ENCODE results near the gene MRAS.

Gene MRAS

GRCh38 chr3:138417559-138417982 lies 69.2 kb downstream of the MRAS start:
- no peaks in the 10 kb centered on the region for H4K20me1 ChIP-seq (ENCODE audit: insufficient read depth)
- H3K36me3 ChIP-seq (ENCODE audit: insufficient read depth): no peaks in the 10 kb centered on the region
- no peak overlapping the region for H3K4me3 ChIP-seq (IDR thresholded peaks at IDR 0.05; ENCODE audit: insufficient read depth, low read depth, low read length)
- TF ChIP-seq, protein P1, sequence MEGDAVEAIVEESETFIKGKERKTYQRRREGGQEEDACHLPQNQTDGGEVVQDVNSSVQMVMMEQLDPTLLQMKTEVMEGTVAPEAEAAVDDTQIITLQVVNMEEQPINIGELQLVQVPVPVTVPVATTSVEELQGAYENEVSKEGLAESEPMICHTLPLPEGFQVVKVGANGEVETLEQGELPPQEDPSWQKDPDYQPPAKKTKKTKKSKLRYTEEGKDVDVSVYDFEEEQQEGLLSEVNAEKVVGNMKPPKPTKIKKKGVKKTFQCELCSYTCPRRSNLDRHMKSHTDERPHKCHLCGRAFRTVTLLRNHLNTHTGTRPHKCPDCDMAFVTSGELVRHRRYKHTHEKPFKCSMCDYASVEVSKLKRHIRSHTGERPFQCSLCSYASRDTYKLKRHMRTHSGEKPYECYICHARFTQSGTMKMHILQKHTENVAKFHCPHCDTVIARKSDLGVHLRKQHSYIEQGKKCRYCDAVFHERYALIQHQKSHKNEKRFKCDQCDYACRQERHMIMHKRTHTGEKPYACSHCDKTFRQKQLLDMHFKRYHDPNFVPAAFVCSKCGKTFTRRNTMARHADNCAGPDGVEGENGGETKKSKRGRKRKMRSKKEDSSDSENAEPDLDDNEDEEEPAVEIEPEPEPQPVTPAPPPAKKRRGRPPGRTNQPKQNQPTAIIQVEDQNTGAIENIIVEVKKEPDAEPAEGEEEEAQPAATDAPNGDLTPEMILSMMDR (conservative IDR thresholded peaks at IDR 0.05; ENCODE audit: low read depth, low read length): peak; percentile 95
- no peaks in the 10 kb centered on the region for H3K27me3 ChIP-seq (ENCODE audit: insufficient read depth, low read depth)
- peaks cover 26% of the 10 kb centered on the region for H3K4me1 ChIP-seq (ENCODE audit: low read depth, poor library complexity, severe bottlenecking)
- H3K9ac ChIP-seq: no peak overlapping the region
- H3K27ac ChIP-seq: no peak overlapping the region
- peak overlapping the region; percentile 15; the same call in 1 of the 2 replicates for H2AFZ ChIP-seq (ENCODE audit: low read depth)
- H3K79me2 ChIP-seq (ENCODE audit: insufficient read depth, low read depth): no peaks in the 10 kb centered on the region
- H3K4me2 ChIP-seq: no peak overlapping the region

- H4K20me1 ChIP-seq (ENCODE audit: insufficient read depth): no peaks in the 10 kb centered on the region
- H3K27ac ChIP-seq: no peak overlapping the region
- H2AFZ ChIP-seq (ENCODE audit: low read depth): no peak overlapping the region
- no peaks in the 10 kb centered on the region for H3K79me2 ChIP-seq (ENCODE audit: insufficient read depth, low read depth)
- H3K27me3 ChIP-seq (ENCODE audit: insufficient read depth, low read depth): no peaks in the 10 kb centered on the region
- H3K4me3 ChIP-seq (IDR thresholded peaks at IDR 0.05; ENCODE audit: insufficient read depth, low read depth, low read length): no peak overlapping the region
- no peaks in the 10 kb centered on the region for H3K36me3 ChIP-seq (ENCODE audit: insufficient read depth)
- TF ChIP-seq, protein P1 (conservative IDR thresholded peaks at IDR 0.05; ENCODE audit: low read depth, low read length): no peak
- no peak overlapping the region for H3K9ac ChIP-seq
- H3K4me1 ChIP-seq (ENCODE audit: low read depth, poor library complexity, severe bottlenecking): peaks cover 26% of the 10 kb centered on the region
- no peak overlapping the region for H3K4me2 ChIP-seq
Observed at GRCh38 chr3:138418601-138419206, 70.3 kb downstream of the MRAS start.

DNA sequence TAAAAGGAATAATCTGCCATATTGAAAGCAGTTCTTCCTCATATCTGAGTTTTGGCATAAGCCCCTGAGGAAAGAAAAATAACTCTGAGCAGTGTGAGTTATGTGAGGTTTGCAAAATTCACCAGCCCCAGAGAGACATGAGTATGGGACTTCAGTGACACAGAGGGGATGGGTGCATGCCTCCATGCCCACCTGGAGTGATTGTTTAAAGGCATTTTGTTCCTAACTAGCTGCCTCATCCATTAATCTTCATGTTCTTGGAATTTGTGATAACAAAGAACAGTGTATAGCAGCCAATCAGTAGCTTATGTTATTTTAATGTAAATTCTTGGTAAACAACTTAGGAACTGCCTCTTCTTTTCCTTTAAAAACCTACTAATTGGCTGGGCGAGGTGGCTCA lies 74.9 kb downstream of the MRAS start:
- H3K9ac ChIP-seq: no peak overlapping the region
- no peak overlapping the region for H3K27ac ChIP-seq
- H3K4me3 ChIP-seq (IDR thresholded peaks at IDR 0.05; ENCODE audit: insufficient read depth, low read depth, low read length): no peak overlapping the region
- H3K79me2 ChIP-seq (ENCODE audit: insufficient read depth, low read depth): no peaks in the 10 kb centered on the region
- TF ChIP-seq, protein P1 (conservative IDR thresholded peaks at IDR 0.05; ENCODE audit: low read depth, low read length): no peak
- H2AFZ ChIP-seq (ENCODE audit: low read depth): no peak overlapping the region
- no peak overlapping the region for H3K4me2 ChIP-seq
- no peaks in the 10 kb centered on the region for H3K27me3 ChIP-seq (ENCODE audit: insufficient read depth, low read depth)
- H3K36me3 ChIP-seq (ENCODE audit: insufficient read depth): no peaks in the 10 kb centered on the region
- H3K4me1 ChIP-seq (ENCODE audit: low read depth, poor library complexity, severe bottlenecking): no peaks in the 10 kb centered on the region
- H4K20me1 ChIP-seq (ENCODE audit: insufficient read depth): no peaks in the 10 kb centered on the region

DNA sequence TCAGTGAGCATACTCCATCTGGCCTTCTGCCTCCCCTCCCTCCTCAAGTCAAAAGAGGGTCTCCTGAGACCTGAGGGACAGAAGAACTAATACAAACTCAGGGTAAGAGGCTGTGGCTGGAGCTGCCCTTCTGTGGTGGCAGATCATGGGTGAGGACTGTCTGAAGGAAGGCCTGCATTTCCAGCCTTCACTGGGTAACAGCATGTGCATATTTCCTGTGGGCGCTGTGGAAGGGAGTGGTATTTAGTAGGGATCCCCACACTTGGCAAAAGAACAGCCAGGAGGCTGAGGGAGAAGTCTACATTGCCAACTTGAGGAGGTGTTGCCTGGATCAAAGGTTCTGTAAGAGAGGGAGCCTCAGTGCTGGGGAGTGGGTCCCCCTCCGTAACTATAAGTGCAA lies 75.9 kb downstream of the MRAS start:
- TF ChIP-seq, protein P1 (conservative IDR thresholded peaks at IDR 0.05; ENCODE audit: low read depth, low read length): no peak
- Histone ChIP-seq H4K20me1 (ENCODE audit: insufficient read depth) (no peaks in the 10 kb centered on the region), H3K36me3 (ENCODE audit: insufficient read depth) (no peaks in the 10 kb centered on the region), H3K4me1 (ENCODE audit: low read depth, poor library complexity, severe bottlenecking) (no peaks in the 10 kb centered on the region), H3K79me2 (ENCODE audit: insufficient read depth, low read depth) (no peaks in the 10 kb centered on the region), H2AFZ (ENCODE audit: low read depth) (no peak overlapping the region), H3K27ac (no peak overlapping the region), H3K27me3 (ENCODE audit: insufficient read depth, low read depth) (no peaks in the 10 kb centered on the region), H3K9ac (no peak overlapping the region), H3K4me3 (IDR thresholded peaks at IDR 0.05; ENCODE audit: insufficient read depth, low read depth, low read length) (no peak overlapping the region), H3K4me2 (no peak overlapping the region)

Data from KMS-11 (cell line).